HG03045 (cell line): ENCODE measurements around the gene AIMP1.
"Not testable (repeated sequence)": the region's sequence is repeated elsewhere in the genome, so short reads cannot be mapped to it uniquely, and the experiment has no call there.

Source experiments
- ATAC-seq: cut with Tn5 transposase; IDR thresholded peaks from one replicate; pipeline ENCODE4 v1.9.1; 2021; ENCODE audit warnings: mild to moderate bottlenecking, moderate library complexity; ENCODE audit not compliant: unreplicated experiment

The AIMP1 gene

DNA sequence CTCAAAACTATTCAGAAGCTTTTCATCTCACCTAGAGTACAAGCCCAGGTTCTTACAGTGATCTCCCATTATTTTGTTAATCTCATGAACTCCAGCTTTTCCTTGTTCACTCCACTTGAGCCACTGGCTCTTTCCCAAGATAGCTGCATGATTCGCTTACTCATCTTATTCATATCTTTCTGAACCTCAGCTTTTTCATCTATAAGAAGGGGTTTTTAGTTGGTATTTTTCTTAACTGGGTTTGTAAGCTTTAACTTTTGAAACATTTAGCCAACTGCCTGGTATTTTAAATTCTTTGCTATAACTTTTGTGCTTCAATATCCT lies 28.3 kb downstream of the AIMP1 start:
- ATAC-seq = no peak

GRCh38 chr4:106347167-106347566 lies 30.8 kb downstream of the AIMP1 start:
- no peak for ATAC-seq

DNA sequence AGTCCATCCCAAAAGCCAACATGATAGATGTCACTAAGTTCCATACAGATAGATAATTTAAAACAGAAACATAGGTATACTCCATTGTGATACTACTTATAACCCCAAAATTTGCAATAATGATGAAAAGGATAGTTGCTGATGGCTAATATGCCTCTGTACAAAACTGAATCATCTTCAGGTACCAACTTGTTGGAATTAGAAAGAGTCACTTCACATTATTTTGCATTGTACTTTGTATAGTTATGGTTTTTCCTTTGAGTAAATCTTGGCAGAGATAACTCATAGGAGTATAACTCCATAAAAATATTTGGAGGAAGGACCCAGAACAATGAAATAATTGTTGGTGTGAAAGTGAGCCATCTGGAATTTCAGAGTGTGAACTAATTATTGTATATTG lies 34.7 kb downstream of the AIMP1 start:
- ATAC-seq = no peak

DNA sequence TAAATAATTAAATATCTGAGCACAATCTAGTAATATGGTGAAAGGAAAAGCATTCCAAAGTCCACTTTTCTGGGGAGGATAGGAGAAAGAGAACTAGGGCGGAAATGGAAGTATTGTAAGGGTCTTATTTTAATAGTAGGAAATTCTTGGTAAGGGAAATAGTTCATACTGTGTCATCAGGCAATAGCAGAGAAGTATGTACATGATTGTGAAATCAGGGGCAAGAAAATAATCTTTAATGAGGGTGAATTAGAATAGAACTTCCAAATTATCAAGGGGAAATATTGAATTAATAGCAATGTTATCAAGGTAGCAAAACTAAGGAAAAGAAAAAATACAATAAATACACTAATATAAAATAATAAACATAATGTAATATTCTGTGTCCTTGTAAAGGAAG lies 37.4 kb downstream of the AIMP1 start:
- ATAC-seq = no peak

GRCh38 chr4:106355193-106355592 lies 38.8 kb downstream of the AIMP1 start:
- ATAC-seq = no peak

DNA sequence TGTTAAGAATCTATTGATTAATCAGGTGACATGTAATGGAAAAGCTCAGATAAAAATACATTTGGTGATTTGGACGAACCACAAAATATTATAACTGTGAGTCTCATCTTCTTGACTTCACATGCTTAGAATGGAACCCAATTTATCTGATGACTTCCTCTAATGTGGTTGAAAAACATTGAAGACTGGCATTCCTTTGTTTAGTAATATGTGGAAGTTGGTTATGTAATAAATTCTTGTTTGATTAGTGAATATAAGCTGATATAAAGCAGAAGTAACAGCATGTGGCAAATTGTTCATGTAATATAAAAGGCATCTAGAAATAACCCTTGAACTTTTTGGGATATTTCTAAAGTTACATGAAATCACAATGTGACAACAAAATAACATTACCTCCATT lies 42.5 kb downstream of the AIMP1 start:
- no peak for ATAC-seq

DNA sequence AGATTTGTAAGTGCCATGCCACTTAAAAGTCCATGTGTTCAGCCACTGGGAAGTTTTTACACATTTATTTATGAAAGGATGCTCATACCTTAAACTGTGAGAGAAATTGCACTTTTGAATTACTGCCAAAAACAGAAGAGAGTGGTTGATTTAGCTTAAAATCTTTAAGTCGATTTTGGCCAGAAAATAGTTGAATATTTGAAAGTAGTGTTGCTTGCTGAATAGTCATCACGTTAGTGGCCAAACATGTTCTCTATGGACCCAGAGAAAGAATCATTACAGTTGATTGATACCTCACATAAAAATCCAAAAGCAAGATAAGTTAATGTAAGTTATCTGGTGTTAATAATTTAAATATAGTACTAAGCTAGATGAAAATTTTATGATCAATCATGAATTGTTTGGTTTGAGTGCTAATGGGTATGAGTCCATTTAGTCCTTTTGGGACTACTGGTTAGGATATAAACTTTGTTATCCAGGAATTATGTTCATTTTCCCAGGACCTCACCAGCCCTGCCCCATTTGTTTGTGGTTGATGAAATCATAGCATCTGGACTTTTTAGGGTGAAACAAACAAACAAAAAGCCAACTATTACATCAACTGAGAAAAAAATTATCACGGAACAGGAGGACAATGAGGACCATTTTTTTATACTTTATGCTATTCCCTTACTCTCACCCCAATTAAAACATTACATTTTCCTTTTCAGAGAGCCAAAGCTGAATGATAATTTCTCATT lies 45.9 kb downstream of the AIMP1 start:
- no peak for ATAC-seq

DNA sequence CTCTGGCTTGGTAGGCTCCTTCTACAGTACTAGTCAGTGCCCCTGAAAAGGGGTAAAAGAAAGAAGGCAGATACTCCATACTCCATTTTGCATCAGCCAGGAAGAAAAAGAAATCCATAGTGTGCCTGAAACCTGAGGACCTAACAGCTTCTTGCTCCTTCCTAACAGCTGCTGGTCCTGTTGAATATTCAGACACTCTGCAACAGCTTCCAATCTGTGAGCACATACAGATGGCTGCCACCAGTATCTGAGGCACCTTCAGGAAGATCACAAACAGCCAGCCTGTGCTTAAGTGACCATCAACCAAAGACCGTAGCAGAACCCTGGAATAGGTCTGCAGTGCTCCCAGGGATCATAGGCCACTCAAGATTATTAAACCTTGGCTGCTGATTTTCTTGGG lies 47.9 kb downstream of the AIMP1 start:
- ATAC-seq = no peak

- no peak for ATAC-seq
These were observed 49.3 kb downstream of the AIMP1 start for GRCh38 chr4:106365613-106366012.

GRCh38 chr4:106366026-106366425 lies 49.7 kb downstream of the AIMP1 start:
- ATAC-seq = no peak

GRCh38 chr4:106367072-106367471 lies 50.7 kb downstream of the AIMP1 start:
- no peak for ATAC-seq

DNA sequence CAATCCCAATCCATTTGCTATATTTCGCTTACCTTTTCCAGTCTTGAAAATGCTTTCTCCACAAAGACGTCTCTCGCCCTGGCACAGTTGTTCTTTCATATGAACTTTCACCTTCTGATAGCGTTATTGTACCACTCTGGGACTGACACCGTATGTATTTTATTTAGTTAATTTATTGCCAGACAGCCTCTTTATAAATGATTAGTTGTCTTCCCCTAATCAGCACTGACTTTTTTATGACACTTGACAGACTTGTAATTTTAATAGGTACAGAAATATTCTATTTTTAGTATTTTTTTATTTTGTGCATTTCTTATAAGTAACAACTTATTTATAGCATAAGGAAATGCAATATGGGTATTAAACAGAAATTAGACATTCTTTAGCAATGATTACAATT lies 52.3 kb downstream of the AIMP1 start, which contains the start of gene GIMD1:
Gene GIMD1, minus strand, starts transcription at position 101 of the 400 bp plus-strand sequence. CDS start 1,343 bp downstream, outside the sequence.
- ATAC-seq = no peak

DNA sequence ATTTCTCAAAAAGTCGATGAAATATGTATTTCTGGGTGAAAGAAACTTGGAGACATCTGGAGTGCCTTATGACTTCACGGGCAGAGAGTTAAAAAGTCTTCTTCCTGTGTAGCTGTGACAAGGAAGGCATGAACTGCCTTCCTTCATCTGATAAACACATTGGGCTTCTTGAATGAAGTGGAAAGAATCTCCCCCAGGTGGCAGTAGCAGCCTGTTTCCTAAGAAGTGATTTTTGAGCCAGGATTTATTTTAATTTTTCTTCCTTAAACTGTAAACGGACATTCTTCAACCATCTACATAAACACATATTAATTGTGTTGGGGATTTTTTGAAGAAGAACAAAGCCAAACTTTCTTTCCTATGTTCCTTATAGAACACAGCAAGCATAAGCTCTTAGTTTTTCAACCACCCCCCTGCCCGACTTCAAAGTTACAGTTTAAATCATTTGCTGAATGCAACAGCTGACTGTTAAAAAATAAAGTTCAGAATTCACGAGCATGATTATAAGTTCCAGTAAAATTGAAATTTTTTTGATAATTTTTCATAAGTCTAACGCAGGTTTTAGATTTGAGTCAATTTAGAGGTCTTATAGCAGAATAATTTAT lies 53.2 kb downstream of the AIMP1 start:
- no peak for ATAC-seq

- ATAC-seq = no peak
These were observed 53.9 kb downstream of the AIMP1 start for GRCh38 chr4:106370214-106370613.

GRCh38 chr4:106371161-106371560 lies 54.8 kb downstream of the AIMP1 start:
- no peak for ATAC-seq

DNA sequence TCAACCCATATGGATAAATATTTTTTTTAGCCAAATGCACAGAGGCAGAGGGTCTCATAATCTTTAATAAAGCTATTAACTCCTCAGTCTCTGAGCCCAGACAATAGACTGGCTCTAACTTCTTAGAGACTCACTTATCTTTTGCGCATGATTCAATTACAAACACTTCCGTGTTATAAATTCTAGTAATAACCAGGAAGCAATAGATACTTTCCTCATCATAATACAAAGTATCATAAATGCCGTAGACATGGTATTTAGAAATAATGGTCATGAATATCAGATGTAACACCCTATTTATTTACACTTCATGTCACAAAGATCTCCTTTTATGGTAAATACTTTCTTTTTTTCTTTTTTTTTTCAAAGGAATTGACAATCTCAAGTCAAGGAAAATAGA lies 56.7 kb downstream of the AIMP1 start:
- ATAC-seq = no peak

- ATAC-seq = no peak
These were observed 63.8 kb downstream of the AIMP1 start for GRCh38 chr4:106380179-106380578.

- no peak for ATAC-seq
These were observed 68.5 kb downstream of the AIMP1 start for GRCh38 chr4:106384878-106385277.

DNA sequence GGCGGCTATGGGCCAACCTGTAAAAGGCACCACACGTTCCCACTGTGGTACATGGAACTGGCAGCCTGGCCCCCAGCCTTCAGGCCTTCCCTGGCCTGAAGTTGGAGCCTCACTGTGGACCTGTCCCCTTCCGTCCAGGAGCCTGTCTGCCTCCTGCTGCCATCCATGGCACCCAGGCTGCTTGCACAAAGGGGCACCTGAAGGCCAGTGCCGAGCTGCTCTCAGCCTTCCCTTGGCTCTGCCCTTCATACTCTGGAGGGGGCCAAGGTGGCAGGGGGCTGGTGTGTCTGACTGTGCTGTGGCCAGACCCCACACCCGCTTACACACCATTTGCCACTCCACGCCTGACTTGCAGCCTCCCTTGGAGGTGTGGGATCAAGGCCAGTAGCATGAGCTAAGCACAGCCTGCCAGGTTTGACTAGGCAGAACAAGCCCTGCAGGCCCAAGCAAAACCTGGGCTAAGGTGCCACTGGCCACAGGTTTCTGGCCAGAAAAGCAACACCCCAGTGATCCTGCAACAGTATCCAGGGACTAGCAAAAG lies 69.6 kb downstream of the AIMP1 start:
- ATAC-seq = no peak

DNA sequence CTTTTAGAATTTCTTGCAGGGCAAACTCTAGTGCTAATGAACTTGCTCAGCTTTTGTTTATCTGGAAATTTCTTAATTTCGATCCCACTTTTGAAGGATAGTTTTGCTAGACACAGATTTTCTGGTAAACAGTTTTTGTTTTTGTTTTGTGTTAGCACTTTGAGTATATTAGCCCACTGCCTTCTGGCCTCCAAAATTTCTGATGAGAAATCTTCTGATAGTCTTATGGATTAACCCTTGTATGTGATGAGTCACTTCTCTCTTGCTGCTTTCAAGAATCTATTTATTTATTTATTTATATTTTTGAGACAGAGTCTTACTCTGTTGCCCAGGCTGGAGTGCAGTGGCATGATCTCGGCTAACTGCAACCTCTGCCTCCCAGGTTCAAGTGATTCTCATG lies 79.2 kb downstream of the AIMP1 start:
- ATAC-seq = no peak

DNA sequence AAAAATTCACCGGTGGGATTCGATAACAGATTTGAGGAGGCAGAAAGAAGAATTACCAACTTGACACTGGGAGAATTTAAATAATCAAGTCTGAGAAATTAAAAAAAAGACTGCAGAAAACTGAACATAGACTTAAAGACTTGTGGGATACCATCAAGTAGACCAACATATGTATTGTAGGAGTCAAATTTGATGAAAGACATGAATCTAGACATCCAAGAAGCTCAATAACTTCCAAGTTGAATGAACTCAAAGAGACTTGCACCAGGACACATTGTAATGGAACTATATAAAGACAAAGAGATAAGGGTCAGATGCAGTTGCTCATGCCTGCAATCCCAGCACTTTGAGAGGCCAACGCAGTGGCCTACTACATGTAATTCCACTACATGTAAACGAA lies 82.5 kb downstream of the AIMP1 start:
- not testable (repeated sequence) for ATAC-seq
